Endothelial cell of coronary artery (primary cell): ENCODE measurements around the gene KCNMB3. TPM values are rescaled to one million over a fixed set of nuclear protein-coding genes. Genes with fewer than 3 reads are reported as not detected.

Experiments used
- total RNA-seq: library from RNA; depleted of rRNA; stranded (reverse); fragments of >200 nt; gene quantifications from 2 replicates; pipeline ENCODE4 v1.2.3, GENCODE V29; 2014

The KCNMB3 gene
- 0.54 and 1.2 TPM in 2 replicates for total RNA-seq

GRCh38 chr3:179250803-179251476, at the start of gene KCNMB3:
KCNMB3 (minus strand) TSS chr3:179251114; CDS start chr3:179250990, 124 bp downstream.

Other genes starting within 250 kb of the KCNMB3 start
- 32.3 and 44.6 TPM in 2 replicates for gene ZMAT3, start 179.3 kb downstream of the KCNMB3 start, total RNA-seq
- 29.5 and 31.3 TPM in 2 replicates for gene PIK3CA, start 102.8 kb downstream of the KCNMB3 start, total RNA-seq
- gene ZNF639, start 71.9 kb upstream of the KCNMB3 start, total RNA-seq = 30.1 and 33.7 TPM in 2 replicates
- 36.7 and 44.3 TPM in 2 replicates for gene MFN1, start 96.6 kb upstream of the KCNMB3 start, total RNA-seq
- gene GNB4, start 200.4 kb upstream of the KCNMB3 start, total RNA-seq = 56.2 and 71.5 TPM in 2 replicates